Activated naive CD8-positive, alpha-beta T cell treated with anti-CD3 and anti-CD28 coated beads for 36 hours (primary cell): Measurements from ENCODE around the gene CLP1. TPM values are rescaled to one million over a fixed set of nuclear protein-coding genes. Genes with fewer than 3 reads are reported as not detected.

Source experiments
- total RNA-seq, 2 experiments: library from RNA; stranded (reverse); gene quantifications; one replicate each; pipeline ENCODE4 v1.2.3, GENCODE V29; 2021

CLP1 gene
- total RNA-seq, 2 experiments from 2014 or later = 22.0 to 22.2 TPM

Other genes with a start within 250 kb of the CLP1 start
- 100 to 1,000 TPM; 331 to 348 TPM for gene SLC43A3, start 230.6 kb upstream of the CLP1 start, total RNA-seq
- under 1 TPM; 0.43 to 0.44 TPM for gene RTN4RL2, start 197.2 kb upstream of the CLP1 start, total RNA-seq
- gene SLC43A1, start 142.1 kb upstream of the CLP1 start, total RNA-seq = 10 to 100 TPM; 36.8 to 37.1 TPM
- 100 to 1,000 TPM; 134 to 137 TPM for gene TIMM10, start 127.0 kb upstream of the CLP1 start, total RNA-seq
- not detected for gene SMTNL1, start 120.2 kb upstream of the CLP1 start, total RNA-seq
- 100 to 1,000 TPM; 200 to 208 TPM for gene UBE2L6, start 90.1 kb upstream of the CLP1 start, total RNA-seq
- gene SERPING1, start 60.1 kb upstream of the CLP1 start, total RNA-seq = under 1 TPM; 0.41 to 0.68 TPM
- under 1 TPM; 0.38 to 0.56 TPM for gene YPEL4, start 7.8 kb upstream of the CLP1 start, total RNA-seq
- gene ZDHHC5, start 10.4 kb downstream of the CLP1 start, total RNA-seq = 10 to 100 TPM; 74.0 to 78.6 TPM
- 10 to 100 TPM; 13.8 to 14.9 TPM for gene MED19, start 54.5 kb downstream of the CLP1 start, total RNA-seq
- gene TMX2, start 54.8 kb downstream of the CLP1 start, total RNA-seq = 10 to 100 TPM; 94.9 to 99.1 TPM
- gene SELENOH, start 83.7 kb downstream of the CLP1 start, total RNA-seq = 100 to 1,000 TPM; 255 to 290 TPM
- not detected for gene BTBD18, start 94.1 kb downstream of the CLP1 start, total RNA-seq
- 1 to 10 TPM; 6.4 to 8.2 TPM for gene CTNND1, start 104.0 kb downstream of the CLP1 start, total RNA-seq